IPS DF 19.7 (cell line): ENCODE data around the gene SLC6A6.
"Not testable (repeated sequence)": the region's sequence is repeated elsewhere in the genome, so short reads cannot be mapped to it uniquely, and the experiment has no call there.

Experiments used
- DNase-seq: peaks from one replicate; pipeline ENCODE4 v3.0.0-alpha.2; 2013; ENCODE audit warnings: low read depth, low spot score

SLC6A6 gene

GRCh38 chr3:14398797-14399106 is 3.7 kb upstream of the SLC6A6 start:
- DNase-seq, result no peak

DNA sequence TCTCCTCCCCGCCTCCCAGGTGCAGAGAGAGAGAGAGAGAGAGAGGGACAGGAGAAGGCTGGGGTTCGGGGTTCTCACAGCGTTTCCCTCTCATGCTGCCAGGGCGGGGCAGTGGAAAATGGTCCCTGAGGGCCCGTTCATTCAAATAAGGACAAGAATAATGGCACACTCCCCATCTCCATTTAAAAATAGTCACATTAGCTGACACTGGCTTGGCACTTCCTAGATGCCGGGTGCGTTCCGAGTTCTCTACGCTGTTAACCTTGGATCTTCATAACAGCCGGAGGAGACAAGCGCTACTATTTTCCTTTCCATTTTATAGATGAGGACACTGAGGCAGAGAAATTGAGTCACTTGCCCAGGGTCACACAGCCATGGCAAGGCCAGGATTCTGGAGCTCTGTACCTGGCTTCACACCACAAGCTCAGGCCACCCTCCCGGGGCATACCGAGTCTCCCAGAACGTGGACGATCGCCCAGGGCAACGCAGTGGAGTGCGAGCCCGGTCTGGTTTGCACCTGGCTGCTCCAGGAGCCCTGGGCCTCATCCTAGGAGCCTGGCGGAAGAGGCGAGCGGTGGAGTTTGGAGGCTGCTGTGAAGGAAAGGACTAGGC is 608 bp upstream of the SLC6A6 start:
- no peak for DNase-seq

GRCh38 chr3:14403619-14404155 is 1.3 kb downstream of the SLC6A6 start:
- no peak for DNase-seq

DNA sequence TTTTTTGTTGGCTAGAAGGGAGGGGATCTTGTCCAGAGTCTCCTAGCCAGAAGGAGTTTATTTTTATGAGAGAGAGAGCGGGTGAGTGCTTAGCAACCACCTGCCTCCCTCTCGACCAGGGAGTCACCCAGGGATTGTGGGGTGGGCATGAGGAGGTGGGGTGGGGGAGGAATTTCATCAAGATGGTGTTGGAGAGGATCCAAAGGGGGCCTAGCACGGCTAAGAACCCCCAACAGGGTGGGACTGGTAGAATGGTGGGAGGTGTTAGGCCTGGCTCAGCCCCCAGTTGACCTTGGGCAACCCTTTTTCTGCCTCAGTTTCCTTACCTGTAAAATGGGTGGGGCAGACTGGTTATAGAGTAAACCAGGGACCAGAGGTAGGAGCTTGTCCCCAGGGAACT is 1.8 kb downstream of the SLC6A6 start:
- no peak for DNase-seq

DNA sequence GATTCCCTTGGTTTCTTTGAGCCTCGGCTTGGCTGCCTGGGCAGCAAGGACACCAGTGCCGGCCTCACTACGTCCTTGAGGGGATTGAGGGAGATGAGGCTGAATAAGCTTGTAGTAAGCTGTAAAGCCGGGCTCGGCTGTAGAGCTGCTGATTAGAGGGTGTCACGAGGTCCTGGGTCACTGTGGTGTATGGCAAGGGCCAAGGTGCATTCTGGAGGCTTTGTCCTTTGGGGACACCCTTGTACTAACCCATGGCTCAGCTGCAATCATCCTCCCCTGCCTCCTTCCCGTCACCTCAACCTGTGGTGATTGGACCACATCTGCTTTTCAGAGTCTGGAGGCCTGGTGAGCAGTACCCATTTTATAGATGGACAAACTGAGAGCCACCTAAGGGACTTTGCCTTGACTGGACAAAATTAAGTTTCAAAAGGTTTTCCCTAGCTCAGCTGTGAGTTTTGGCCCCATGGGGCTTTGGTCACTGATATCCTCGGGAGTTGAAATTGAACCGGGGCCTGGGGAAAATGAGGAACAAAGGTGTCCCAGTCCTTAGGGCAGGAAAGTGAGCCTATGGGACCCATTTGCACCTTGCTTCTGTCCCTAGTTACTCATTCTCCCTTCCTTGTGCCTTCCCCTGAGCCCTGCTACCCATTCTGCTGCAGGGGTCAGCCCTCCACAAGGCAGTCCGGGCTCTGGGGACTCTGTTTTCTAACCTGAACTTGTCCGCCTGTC is 2.4 kb downstream of the SLC6A6 start:
- DNase-seq, result no peak

GRCh38 chr3:14405360-14406238 is 3.2 kb downstream of the SLC6A6 start:
- no peak for DNase-seq

GRCh38 chr3:14406336-14406735 is 3.9 kb downstream of the SLC6A6 start:
- no peak for DNase-seq

GRCh38 chr3:14406766-14407165 is 4.4 kb downstream of the SLC6A6 start:
- no peak for DNase-seq

DNA sequence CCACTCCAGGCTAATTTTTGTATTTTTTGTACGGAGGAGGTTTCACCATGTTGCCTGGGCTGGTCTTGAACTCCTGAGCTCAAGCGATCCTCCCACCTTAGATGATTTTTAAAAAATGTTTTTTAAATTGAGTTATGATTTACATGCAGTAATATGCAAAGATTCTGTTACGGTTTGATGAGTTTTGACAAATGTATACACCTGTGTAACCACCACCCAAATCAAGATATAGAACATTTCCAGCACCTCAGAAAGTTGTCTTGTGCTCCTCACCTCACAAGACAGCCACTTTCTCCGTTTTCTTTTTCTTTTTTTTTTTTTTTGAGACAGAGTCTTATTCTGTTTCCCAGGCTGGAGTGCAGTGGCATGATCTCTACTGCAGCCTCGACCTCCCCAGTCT is 4.8 kb downstream of the SLC6A6 start:
- no peak for DNase-seq

DNA sequence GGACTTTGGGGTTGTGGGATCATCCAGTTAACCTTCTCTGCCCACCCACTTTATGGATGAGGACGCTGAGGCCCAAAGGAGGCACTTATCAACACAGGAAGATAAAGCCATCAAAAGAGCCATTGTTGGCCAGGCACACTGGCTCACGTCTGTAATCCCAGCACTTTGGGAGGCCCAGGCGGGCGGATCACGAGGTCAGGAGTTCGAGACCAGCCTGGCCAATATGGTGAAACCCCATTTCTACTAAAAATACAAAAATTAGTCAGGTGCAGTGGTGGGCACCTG is 7.3 kb downstream of the SLC6A6 start:
- DNase-seq, result not testable (repeated sequence)

- DNase-seq, result no peak
Measured at GRCh38 chr3:14410106-14410502, 7.7 kb downstream of the SLC6A6 start.

DNA sequence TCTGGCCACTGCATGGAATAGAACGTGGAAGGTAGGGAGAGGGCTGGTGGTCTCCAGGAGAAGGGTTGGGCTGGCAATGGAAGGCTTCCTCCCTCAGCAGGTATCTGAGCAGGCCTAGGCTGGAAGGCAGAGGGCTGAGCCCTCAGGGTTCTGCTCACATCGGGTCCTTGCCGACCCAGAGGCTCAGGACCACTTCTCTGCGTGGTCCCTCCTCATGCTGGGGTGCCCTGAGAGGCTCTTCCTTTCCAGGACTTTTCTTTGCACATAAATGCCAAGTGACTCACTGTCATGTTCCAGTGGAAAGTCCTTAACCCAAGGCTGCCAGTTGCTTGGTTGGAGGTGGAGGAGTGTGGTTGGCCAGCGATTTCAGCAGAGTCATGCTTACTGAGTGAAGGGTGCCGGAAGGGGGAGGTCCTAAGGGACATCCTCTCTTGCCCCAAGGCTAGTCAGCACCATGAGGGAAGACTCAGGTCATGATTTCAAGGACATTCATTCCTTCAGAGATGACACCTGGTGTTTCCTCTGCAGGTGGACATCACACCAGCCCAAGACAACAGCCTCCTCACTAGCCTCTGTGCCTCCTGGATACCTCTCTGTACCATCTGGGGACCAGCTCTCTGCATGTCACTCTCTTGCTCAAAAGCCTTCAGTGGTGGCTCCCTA is 8.2 kb downstream of the SLC6A6 start:
- DNase-seq, result no peak

GRCh38 chr3:14411166-14411526 is 8.7 kb downstream of the SLC6A6 start:
- no peak for DNase-seq

DNA sequence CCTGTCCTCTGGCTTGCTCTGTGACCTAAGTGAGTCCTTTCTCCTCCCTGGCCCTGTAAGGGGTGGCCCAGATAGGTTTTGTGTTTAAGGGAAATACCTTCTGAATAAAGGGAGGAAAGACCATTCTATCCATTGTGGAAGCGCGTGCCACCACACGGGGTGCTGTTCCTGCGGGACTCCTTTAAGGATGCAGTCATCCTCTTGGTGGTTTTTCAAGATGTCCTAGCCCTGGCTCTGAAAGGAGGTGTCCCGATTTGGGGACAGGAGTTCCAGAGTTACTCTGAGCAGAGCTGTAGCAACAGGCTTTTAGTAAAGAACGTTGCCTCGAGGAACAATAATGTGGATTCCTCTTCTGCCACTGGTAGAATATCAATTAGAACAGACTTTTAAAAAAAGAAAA is 9.6 kb downstream of the SLC6A6 start:
- DNase-seq, result no peak

- DNase-seq, result no peak
Measured at GRCh38 chr3:14412831-14413380, 10.5 kb downstream of the SLC6A6 start.

DNA sequence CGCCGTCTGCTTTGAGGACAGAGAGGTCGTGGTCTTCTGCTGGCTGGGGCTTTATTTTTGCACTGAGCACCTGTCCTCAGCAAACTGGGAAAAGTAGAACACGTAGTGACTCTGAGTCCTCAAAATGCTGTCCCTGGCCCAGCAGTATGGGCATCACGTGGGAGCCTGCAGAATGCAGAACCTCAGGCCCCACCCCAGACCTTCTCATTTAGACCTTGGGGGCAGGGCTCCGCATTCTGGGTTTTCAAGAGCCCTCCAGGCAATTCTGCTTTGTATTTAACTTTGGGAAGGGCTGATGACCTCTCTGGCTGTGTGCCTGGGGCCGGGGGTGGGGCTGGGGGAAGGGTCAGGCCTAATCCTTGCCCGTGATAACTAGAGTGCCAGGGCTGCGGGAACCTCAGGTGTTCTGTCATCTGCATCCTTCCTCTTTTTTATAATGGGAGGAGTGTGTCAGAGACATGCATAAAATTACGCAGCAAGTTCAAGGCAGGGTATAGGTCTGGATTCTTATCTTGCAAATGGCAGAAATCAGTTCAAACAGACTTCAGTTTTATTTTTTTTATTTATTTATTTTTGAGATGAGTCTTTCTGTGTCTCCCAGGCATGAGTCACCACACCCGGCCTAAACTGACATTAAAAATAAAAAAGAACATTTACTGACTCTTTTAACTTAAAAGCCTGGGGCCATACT is 11.1 kb downstream of the SLC6A6 start:
- DNase-seq, result no peak

GRCh38 chr3:14414846-14415464 is 12.5 kb downstream of the SLC6A6 start:
- DNase-seq, result no peak

DNA sequence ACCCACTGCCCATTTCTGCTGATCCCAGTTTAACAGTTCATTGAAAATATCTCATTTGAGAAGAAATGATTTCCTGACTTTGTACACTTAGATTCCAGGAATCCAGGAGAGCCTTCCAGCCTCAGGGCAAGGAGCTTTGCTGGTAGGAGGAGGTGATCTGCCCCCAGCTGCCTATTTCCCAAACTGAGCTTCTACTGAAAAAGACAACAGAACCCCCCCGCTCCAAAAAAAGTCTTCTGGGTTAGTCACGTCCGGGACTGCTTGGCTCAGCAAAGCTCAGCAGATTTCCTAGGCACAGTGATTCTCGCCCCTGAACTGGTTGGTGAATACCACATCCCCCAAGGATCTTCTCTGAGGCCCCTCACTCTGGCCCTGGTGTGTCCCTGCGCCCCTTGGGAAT is 13.1 kb downstream of the SLC6A6 start:
- no peak for DNase-seq

DNA sequence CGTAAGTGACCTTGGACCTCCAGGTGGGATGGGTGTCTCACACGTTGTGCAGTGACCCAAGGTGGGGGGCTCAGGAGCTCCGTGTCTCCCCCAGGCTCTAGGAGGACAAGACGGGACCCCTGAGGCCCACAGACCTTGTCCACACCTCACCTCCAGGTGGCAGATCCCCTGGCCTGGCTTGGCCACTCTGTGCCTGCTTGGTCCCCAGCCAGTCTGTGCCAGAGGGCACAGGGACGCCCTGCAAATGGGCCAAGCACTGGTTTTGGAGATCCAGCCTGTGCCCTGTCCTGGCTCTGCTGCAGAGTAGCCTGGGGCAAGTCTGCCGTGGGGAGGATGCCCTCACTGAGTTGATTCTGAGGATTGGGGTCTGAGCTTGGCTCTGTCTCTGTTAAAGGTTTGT is 14.0 kb downstream of the SLC6A6 start:
- DNase-seq, result no peak

DNA sequence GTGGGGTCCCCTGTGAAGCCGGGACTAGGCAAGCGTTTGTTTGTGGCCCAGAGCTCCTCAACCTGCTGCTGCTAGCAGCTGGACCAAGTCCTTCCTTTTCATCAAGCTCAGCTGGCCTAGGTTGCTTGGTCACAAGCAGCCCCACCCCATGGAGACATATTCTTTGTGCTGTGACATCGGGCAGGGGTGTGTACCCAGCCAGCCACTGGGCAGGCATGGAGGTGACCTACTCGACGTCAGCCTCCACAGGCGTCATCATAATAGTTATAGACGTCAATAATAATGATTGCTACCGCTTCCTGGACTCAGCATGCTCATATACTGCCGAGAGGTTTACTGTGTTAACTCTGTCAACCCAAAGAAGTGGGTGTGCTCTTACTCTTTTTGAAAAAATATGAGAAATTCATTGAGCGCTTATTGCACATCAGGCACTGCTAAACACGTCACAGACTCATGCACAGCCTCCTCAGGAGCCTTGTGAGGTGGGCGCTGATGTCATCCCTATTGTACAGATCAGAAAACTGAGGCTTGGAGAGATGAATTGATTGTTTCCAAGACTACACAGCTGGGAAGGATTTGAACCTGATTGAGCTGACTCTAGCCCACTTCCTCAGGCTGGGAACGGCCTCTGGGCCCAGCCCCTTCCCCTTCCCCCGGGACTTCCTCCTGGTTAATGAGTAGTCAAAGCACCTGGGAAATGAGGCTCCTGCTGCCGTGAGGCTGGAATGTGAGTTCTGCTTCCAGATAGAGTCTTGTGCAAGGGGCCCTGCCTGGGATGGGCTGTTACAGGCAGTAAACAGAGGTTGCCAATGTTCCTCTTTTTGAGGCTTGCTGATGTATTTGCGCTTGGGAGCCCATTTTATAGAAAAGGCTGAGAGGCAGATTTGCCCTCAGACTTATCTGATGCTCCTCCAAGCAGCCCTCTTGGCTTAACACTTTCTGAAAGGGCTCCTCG is 16.2 kb downstream of the SLC6A6 start:
- DNase-seq, result no peak
